Measurements from ENCODE around the gene MXD3. TPM values are rescaled to one million over a fixed set of nuclear protein-coding genes. Genes with fewer than 3 reads are reported as not detected.

MXD3 gene
- total and polyA plus RNA-seq, 12 donors = 0.16 to 42.6 (median 3.6) TPM

GRCh38 chr5:177358370-177358819 is 46.7 kb upstream of the MXD3 start:
- H3K27ac ChIP-seq = no peak overlapping the region
- H3K9me3 ChIP-seq (replicated peaks in 1 of 3) = no peaks in the 10 kb centered on the region
- no peaks in the 10 kb centered on the region for H3K27me3 ChIP-seq
- H3K4me3 ChIP-seq = peak overlapping the region in 1 of 4 donors; percentile 40
- TF ChIP-seq POLR2A (IDR thresholded peaks at IDR 0.05) = no peak
- TF ChIP-seq, protein P1, sequence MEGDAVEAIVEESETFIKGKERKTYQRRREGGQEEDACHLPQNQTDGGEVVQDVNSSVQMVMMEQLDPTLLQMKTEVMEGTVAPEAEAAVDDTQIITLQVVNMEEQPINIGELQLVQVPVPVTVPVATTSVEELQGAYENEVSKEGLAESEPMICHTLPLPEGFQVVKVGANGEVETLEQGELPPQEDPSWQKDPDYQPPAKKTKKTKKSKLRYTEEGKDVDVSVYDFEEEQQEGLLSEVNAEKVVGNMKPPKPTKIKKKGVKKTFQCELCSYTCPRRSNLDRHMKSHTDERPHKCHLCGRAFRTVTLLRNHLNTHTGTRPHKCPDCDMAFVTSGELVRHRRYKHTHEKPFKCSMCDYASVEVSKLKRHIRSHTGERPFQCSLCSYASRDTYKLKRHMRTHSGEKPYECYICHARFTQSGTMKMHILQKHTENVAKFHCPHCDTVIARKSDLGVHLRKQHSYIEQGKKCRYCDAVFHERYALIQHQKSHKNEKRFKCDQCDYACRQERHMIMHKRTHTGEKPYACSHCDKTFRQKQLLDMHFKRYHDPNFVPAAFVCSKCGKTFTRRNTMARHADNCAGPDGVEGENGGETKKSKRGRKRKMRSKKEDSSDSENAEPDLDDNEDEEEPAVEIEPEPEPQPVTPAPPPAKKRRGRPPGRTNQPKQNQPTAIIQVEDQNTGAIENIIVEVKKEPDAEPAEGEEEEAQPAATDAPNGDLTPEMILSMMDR (IDR thresholded peaks at IDR 0.05) = no peak
- peaks cover 9% of the 10 kb centered on the region in 2 donors for H3K4me1 ChIP-seq (replicated peaks in 1 of 2)
- intact Hi-C loops (cut with DNase I) = no loop called here
- no peak for DNase-seq
- no peaks in the 10 kb centered on the region for H3K36me3 ChIP-seq (replicated peaks in 1 of 2)
- WGBS, 4 donors = 10 to 22% (median 20%) methylated on average over 1 to 5 of the region's 5 CpGs

- intact Hi-C loops (cut with DNase I) = no loop called here
- no peak for TF ChIP-seq POLR2A (IDR thresholded peaks at IDR 0.05)
- TF ChIP-seq, protein P1 (IDR thresholded peaks at IDR 0.05) = no peak
- peaks cover 2 to 3% of the 10 kb centered on the region in 2 donors for H3K4me1 ChIP-seq (replicated peaks in 1 of 2)
- H3K27ac ChIP-seq = no peak within 1 kb of the TSS
- no peaks in the 10 kb centered on the region for H3K9me3 ChIP-seq (replicated peaks in 1 of 3)
- H3K4me3 ChIP-seq = peak within 1 kb of the TSS in 1 of 4 donors; percentile 40
- DNase-seq = peak in 1 of 7 donors; percentile 20
- H3K36me3 ChIP-seq (replicated peaks in 1 of 2) = no peaks in the 10 kb centered on the region
- no peaks in the 10 kb centered on the region for H3K27me3 ChIP-seq
- 37 to 65% (median 46%) methylated on average over 22 to 37 of the region's 37 CpGs for WGBS, 4 donors
Observed at GRCh38 chr5:177357459-177358351, 46.0 kb upstream of the MXD3 start, which contains the start of gene RGS14. TSS of gene RGS14 (plus strand) at chr5:177357924. CDS start at chr5:177358025, 101 bp downstream.

DNA sequence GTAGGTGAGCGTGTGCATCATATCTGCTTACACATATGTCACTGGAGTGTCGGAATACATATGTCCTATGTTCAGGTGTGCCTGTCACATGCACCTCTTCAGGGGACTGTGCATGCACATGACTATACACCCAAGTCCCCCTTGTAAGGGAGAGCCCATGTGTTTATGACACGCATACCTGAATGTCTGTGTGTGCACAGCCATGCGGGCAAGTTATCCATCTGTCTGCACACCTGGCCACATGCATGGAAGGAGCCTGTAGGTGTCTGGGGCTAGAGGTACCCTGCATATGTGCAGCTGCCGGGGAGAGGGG is 45.4 kb upstream of the MXD3 start:
- TF ChIP-seq POLR2A (IDR thresholded peaks at IDR 0.05) = no peak
- TF ChIP-seq, protein P1 (IDR thresholded peaks at IDR 0.05) = no peak
- Histone ChIP-seq H3K27ac (no peak overlapping the region), H3K4me3 (no peak overlapping the region), H3K4me1 (replicated peaks in 1 of 2) (peaks cover 0 to 2% of the 10 kb centered on the region in 2 donors), H3K9me3 (replicated peaks in 1 of 3) (no peaks in the 10 kb centered on the region), H3K36me3 (replicated peaks in 1 of 2) (no peaks in the 10 kb centered on the region), H3K27me3 (no peaks in the 10 kb centered on the region)
- WGBS, 4 donors = 71 to 86% (median 82%) methylated on average over 3 to 5 of the region's 5 CpGs
- intact Hi-C loops (cut with DNase I) = no loop called here
- DNase-seq = no peak

DNA sequence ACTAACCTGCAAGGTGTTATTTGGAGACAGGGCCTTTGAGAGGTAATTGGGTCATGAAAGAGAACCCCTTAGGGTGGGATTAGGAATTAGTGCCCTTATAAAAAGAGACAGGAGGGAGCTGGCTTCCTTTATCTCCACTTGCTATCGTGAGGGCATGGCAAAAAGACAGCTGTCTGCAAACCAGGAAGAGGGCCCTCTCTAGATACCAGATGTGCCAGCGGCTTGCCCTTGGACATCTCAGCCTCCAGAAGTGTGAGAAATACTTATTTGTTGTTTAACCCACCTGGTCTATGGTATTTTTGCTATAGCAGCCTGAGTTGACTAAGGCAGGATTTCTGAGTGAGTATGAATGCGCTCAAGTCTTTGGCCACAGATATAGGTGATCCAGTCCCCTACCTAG is 45.0 kb upstream of the MXD3 start:
- Histone ChIP-seq H3K4me1 (replicated peaks in 1 of 2) (peaks cover 0 to 3% of the 10 kb centered on the region in 2 donors), H3K36me3 (replicated peaks in 1 of 2) (no peaks in the 10 kb centered on the region), H3K4me3 (no peak overlapping the region), H3K9me3 (replicated peaks in 1 of 3) (no peaks in the 10 kb centered on the region), H3K27me3 (no peaks in the 10 kb centered on the region), H3K27ac (no peak overlapping the region)
- intact Hi-C loops (cut with DNase I) = no loop called here
- DNase-seq = no peak
- TF ChIP-seq, protein P1 (IDR thresholded peaks at IDR 0.05) = no peak
- WGBS, 4 donors = 60 to 72% (median 67%) methylated on average over 3 of the region's 3 CpGs

Measured in adrenal gland (tissue), 12 donors.